ENCODE results near the gene TRAPPC12.

GRCh38 chr2:3429066-3429610 lies 49.6 kb downstream of the TRAPPC12 start:
- TF ChIP-seq, protein P1, sequence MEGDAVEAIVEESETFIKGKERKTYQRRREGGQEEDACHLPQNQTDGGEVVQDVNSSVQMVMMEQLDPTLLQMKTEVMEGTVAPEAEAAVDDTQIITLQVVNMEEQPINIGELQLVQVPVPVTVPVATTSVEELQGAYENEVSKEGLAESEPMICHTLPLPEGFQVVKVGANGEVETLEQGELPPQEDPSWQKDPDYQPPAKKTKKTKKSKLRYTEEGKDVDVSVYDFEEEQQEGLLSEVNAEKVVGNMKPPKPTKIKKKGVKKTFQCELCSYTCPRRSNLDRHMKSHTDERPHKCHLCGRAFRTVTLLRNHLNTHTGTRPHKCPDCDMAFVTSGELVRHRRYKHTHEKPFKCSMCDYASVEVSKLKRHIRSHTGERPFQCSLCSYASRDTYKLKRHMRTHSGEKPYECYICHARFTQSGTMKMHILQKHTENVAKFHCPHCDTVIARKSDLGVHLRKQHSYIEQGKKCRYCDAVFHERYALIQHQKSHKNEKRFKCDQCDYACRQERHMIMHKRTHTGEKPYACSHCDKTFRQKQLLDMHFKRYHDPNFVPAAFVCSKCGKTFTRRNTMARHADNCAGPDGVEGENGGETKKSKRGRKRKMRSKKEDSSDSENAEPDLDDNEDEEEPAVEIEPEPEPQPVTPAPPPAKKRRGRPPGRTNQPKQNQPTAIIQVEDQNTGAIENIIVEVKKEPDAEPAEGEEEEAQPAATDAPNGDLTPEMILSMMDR (IDR thresholded peaks at IDR 0.05) = no peak
- no peak for TF ChIP-seq POLR2A (IDR thresholded peaks at IDR 0.05)

Data from esophagus squamous epithelium (tissue), 4 donors.